ENCODE measurements around the gene MEOX2.

MEOX2 gene

DNA sequence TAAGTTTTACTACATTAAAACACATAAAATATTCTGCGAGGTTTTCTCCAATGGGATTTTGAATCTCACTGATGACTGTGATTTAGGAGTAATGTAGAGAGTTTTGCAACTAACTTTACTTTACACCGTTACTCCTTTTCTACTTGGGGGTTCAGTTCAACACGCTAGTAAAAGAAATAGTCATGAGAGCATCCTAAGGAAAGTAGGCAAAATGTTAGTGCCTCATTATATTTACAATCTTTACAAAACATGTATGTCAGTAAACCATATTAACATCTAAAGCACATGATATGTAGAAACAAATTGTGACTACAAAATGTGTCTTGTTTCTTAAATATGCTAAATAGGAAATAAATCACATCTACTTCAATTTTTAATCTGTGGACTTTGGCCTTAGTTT is 6.0 kb downstream of the MEOX2 start:
- DNase-seq = no peak

DNA sequence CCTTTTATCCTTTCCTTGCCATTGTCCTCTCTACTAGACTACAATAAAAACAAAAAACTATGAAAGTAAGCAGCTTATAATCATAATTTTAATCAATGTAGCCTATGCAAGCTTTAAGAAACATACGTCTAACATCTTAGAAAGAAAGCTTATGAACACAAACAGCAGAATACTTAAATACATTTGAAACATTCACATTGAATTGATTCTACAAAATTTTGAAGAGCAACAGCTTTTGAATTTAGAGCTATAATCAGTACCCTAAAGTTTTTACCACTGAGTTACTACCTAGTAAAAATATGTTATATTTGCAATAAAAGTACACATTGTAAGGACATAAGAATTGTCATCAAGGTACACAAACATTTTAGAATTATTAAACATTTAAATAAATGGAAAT is 7.2 kb downstream of the MEOX2 start:
- DNase-seq = no peak

GRCh38 chr7:15678653-15679052 is 7.8 kb downstream of the MEOX2 start:
- DNase-seq = no peak

DNA sequence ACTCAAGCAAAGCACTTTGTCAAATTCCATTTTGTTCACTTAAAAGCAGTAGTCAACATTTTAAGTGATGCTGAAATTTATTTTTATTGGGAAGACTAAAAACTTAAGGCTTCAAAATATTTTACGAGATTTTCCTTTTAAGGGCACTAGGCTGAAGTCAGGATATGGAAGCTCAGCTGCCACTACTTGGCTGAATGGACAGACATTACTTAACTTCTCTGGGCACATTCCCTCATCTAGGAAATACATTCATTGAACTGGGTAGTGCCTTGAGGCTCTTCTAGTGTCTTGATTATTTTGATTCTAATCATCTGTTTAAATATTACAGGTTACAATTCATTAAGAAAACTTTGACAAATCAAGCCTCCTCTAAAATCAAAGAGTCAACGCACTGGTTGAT is 11.1 kb downstream of the MEOX2 start:
- no peak for DNase-seq

DNA sequence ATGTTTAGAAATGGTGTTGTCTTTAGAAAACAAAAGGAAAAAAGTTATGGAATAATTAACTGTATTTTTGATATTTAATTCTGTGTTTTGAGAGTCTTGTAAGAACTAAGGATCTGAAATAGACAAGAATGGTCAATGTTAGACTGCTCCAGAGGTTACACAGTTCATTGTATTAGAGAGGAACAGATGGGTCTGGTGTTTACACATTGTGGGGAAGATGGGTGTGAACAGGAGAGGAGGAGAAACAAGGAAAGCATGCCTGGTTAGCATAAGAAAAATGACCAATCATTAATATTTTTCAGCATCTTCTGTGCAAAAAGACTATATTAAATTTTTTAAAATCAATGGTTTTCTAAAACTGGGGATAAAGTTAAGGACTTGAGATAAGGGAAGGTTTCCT is 11.9 kb downstream of the MEOX2 start:
- no peak for DNase-seq

GRCh38 chr7:15669443-15670090 is 16.9 kb downstream of the MEOX2 start:
- DNase-seq = no peak

- DNase-seq = no peak
These were observed 18.5 kb downstream of the MEOX2 start for GRCh38 chr7:15667991-15668390.

- no peak for DNase-seq
These were observed 24.0 kb downstream of the MEOX2 start for GRCh38 chr7:15662451-15662850.

GRCh38 chr7:15658247-15658646 is 28.2 kb downstream of the MEOX2 start:
- no peak for DNase-seq

- no peak for DNase-seq
These were observed 33.6 kb downstream of the MEOX2 start for GRCh38 chr7:15652776-15653290.

DNA sequence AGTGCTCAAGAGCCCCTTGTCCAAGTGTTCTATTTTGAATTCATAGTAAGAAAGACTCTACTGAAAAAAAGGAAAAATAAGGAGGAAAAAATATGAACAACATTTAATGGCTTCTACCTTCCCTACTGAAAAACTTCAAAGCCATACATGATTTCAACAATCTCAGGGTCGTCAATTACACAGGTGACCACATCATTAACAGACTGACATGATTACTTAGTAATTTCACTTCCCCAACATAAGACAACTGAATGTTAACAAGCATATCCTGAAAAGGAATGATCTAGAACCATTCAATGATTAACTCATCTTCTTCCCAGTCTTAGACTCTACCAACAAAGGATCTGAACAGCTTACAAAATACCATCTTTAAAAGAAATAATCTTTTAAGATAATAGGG is 34.8 kb downstream of the MEOX2 start:
- DNase-seq = no peak

DNA sequence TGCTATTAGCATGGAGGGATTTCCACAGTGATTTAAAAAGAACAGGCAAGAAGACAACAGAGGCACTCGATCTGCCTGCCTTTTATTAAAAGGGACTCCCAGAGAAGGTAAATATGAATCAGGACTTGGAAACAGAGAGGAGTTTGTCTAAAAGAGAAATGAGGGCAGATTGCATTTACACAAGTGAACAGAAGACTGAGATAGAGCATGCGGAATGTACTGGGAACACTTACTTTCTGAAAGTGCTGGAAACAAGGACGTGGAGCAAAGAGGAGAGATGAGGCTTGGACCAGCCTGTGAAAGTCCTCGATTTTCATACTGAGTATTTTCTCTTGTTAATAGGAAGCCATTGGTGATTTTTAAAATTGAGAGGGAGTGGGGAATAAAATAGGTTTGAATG is 35.7 kb downstream of the MEOX2 start:
- DNase-seq = no peak

- no peak for DNase-seq
These were observed 38.0 kb downstream of the MEOX2 start for GRCh38 chr7:15648461-15648961.

- no peak for DNase-seq
These were observed 39.2 kb downstream of the MEOX2 start for GRCh38 chr7:15647309-15647708.

DNA sequence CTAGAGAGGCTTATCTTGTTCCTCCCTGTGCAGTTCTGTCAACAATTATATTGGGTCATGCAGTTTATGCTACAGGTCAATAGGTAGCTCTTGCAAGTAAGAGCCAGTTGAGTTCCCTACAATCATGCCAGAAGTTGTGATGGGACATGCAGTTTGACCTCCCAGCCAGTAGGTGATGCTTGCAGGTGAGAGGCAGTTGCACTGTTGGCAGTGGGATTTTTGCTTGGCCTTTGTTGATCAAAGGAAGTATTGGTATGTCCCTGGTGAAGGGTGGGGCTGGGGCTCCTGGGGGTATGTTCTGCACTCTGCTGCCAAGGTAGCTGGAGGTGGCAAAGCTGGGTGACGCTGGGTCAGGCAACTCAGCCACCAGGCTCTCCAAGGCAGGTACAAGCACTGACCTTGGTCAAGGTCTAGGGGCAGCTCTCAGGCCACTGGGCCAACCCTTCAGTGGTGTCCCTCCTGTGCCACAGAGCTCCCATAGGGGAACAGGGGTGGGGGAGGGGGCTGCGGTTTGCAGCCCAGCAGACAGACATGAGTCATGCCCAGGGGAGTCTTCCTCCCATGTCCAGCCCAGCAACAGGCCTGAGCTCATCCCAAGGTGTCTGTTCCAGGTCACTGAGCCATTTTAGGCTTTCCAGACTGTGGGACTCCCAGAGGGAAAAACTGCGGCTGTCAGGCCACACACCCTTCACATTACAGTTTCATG is 43.3 kb downstream of the MEOX2 start:
- no peak for DNase-seq

- no peak for DNase-seq
These were observed 57.6 kb downstream of the MEOX2 start for GRCh38 chr7:15628876-15629275.

GRCh38 chr7:15626041-15626440 is 60.4 kb downstream of the MEOX2 start:
- DNase-seq = no peak

DNA sequence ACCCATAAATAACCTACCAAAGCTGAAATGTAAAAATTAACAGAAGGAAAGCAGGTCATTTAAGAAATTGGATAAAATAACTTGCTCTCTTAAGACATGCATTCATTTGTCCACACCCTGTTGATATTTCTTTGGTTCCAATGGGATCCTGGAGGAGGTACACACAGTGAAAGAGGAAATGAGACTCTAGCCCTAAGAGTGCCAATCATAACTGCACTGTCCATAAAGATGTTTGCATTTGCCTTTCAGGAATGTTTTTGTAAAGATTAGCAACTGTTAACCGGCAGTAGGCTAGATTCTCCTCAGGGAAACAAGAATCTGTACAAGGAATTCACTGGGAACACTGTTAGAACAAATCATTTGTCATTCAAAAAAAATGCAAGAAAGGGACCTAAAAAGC is 61.0 kb downstream of the MEOX2 start:
- DNase-seq = no peak

DNA sequence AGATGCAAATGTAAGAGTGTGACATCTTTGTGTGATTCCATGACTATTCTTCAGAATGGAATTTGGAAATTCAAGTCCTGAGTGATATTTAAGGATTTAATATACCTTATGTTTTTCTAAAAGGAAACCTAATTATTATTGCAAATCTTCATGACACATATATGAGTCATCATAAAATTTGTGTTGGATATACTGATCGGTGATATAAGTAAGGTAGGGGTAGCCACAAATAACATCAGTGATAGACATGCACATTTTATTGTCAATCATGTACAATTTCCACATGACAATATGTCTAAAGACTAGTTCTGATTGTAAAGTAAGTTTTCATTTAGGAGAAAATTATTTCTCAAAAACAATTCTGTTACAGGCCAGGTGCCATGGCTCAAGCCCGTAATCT is 65.0 kb downstream of the MEOX2 start:
- DNase-seq = no peak

DNA sequence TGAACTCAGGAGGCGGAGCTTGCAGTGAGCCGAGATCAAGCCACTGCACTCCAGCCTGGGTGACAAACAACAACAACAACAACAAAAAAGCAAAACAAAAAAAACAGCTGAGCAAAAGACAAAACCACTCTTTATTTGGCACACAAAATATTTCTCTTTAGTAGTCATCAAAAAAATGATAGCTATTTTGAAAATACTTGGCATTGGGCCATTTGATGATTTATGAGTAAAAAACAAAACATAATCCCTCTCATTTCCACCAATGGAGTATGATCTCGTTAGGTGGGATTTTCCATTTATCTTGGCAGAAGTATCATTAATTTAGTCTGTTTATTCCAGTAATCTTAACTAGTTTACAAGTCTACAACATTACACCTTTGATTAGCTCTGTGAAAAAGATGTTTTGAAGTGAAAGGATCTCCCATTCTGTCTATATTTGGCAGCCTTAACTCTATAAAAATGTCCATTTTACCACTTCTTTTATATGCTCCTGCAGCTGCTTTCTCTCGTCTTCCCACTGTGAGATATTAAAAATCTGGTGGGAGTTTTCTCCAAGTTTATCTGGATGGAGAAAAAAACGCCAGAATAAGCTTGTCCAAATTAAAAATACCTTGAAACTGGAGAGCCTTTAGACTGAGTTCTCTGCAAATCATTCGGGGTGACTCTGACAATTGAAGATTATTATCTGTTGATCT is 65.8 kb downstream of the MEOX2 start:
- no peak for DNase-seq

- DNase-seq = no peak
These were observed 68.2 kb downstream of the MEOX2 start for GRCh38 chr7:15618275-15618674.

DNA sequence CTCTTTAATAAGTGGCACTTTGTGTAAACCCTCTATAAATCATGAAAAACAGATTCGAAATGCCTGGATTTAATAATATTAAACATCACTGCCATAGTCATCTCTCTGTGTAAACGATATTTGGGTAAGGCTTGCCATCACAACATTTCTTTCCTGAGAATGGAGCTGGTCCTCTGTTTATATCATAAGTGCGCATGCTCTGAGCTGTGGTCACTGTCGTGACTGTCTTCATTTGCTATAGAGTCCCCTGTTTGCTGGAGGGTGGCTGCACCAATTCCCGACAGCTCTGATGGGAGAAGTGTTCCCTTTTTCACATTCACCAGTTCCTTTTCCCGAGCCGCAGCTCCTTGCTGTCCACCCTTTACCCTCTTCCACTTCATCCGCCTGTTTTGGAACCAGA is 74.3 kb downstream of the MEOX2 start:
- DNase-seq = no peak

- DNase-seq = no peak
These were observed 76.0 kb downstream of the MEOX2 start for GRCh38 chr7:15610503-15610902.

DNA sequence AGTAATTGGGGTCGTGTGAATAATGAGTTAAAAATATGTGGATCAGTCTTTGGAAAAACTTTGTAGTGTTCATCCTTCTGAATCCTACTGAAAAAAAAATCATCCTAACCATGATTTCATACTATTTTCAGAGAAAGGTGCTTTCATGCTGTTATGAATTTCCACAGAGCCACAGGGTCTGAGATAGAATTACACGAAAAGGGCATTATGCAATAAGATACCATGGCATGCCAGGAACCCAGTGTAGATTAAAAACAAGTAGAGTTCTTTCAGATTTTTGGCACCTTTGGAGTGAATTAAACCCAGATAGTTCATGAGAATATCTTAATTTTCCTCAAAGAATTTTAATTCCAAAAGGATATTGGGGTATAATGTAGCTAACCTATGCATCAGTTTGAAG is 77.2 kb downstream of the MEOX2 start:
- no peak for DNase-seq

All from right forelimb (tissue), 1 donor.